GM19438 (cell line): Measurements from ENCODE around the gene WFS1.

Experiments used
- ATAC-seq: cut with Tn5 transposase; IDR thresholded peaks from one replicate; pipeline ENCODE4 v1.9.1; 2021; ENCODE audit warnings: low read depth; ENCODE audit not compliant: unreplicated experiment

Gene WFS1

DNA sequence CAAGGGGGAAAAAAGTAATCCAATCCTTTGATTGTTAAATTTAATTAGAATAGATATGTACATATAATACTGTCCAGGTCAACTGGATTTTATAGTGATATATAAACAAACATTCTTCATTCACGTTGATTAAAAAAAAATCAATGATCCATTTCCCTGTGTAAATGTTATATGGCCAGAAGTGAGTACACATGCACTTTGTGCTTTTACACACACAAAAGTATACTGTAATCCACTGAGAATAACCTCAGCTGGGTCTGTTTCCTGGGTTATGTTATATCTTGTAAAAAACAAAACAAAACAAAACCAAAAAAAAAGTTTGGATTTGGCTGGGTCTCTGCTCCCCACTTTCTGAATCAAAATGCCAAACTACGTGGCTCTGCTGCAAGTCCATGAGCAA, 51.7 kb downstream of the WFS1 start:
- no peak for ATAC-seq

DNA sequence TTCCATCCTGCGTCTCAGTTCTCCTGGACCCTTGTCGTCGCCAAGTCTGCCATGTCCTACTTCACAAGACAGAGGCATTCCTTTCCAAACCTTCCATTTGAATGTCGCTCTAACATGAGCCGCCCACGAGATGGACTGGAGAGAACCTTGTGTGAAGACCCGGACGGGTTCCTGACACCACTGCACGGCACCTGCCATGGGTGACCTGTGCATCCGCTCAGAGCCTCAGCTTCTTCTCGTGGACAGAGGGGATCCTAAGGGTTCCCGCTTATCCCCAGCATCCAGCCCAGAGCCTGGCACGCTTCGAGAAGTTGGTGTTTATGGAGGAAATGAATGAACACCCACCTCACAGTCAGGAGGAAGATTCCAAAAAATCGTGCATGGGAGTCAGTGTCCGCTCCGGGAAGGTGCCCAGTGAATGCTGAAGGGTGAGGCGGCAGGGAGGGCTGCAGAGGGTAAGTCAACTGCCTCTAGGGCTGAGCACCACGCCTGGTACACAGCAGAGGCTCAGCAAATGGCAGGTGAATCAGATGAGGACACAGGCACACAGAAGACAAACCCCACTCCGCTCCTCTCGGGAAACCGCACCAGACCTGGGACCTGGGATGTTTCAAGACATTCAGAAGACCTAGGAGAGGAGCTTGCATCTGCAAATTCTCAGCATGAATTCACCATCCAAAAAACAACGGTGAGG, 52.6 kb downstream of the WFS1 start:
- ATAC-seq = no peak

DNA sequence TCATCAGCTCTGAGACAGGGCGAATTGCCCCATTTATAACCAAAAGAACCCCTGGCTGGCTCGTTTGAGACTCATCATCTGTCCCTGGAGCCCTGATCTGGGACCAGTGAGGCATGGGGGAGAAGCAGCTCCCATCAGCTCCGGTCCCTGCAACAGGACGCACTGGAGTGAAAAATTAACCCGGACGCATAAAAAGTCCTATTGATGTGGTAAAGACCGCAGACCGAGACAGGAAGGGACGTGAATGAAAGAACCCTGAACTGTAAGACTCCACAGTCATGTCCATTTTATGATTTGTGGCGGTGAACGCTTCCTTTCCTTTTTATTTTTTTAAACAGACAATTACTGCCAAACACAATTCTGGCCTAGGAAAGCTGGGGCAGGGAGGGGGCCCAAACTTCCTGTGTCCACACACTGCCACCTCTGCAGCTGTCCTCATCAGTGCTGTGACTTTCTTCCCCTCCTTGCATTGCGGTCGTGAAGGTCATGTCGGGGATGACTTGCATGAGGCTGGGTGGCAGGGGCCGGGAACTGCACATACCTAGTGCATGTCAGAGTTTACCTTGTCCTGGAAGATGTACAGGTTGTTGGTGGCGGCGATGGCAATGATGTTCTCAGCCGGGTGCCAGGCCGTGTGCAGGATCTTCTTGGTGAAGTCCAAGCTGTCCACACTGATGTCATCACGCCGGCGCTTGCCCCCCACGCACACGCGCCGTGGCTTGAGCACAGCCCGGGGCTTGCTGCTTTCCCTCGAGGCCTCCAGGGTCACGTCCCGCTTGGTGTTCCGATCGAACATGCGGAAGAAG, 53.3 kb downstream of the WFS1 start:
- ATAC-seq = peak; percentile 71

DNA sequence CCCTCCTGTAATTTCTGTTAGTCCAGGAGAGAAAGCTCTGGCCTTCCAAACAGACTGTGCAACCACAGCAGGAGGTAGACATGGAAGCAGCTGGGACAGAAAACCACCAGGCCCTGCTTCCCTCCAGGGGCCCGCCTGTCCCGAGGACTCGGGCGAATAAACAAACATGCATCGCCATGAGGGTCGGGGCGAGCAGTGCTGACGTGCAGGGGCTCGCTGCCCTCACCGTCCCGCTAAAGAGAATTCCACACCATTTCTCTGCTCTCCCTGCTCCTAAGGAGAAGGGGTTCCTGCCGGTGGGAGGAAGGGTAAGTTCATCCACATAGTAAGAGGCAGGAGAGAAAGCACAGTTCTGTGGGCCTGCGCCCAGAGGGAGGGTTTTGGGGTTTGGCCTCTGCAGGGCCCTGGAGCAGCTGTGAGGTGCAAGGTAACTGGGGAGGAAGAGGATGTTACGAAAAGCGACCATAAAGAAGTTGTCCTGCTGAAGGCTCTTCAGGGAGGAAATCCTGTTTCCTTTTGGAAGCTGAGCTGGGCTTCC, 54.9 kb downstream of the WFS1 start:
- no peak for ATAC-seq

DNA sequence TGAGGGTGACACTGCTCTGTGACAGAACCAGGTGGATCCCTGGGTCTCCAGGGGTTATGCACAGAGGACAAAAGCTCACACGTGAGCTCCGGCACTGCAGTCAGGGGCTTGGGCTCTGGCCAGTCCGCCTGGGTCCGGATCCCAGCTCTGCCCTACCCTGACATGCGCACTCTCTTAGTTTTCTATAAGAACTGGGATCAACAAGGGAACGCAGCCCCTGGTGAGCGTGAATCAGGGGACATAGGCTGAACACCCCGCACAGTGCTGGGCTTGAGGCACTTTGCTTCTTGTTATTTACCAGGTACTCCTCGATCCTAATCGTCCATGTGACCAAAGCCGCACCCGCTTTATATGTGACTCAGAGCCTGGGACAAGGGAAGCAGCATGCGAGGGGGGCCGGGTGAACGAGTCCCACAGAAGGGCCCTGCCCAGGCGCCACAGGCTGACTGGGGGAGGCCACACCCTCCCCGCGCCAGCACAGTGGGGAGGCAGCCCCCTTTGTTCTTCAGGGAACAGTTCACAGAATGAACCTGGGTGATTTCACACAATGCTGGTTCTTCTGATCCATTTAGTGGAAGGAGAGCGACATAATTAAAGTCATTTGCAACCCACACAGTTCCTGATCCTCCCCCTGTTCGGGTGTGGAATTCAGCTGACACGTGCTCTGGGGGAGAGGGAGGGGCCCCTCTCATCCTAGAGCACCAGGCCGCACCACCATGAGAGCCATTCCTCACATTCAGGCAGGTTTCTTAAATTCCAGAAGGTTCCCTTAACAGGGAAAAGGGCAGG, 55.5 kb downstream of the WFS1 start:
- no peak for ATAC-seq

DNA sequence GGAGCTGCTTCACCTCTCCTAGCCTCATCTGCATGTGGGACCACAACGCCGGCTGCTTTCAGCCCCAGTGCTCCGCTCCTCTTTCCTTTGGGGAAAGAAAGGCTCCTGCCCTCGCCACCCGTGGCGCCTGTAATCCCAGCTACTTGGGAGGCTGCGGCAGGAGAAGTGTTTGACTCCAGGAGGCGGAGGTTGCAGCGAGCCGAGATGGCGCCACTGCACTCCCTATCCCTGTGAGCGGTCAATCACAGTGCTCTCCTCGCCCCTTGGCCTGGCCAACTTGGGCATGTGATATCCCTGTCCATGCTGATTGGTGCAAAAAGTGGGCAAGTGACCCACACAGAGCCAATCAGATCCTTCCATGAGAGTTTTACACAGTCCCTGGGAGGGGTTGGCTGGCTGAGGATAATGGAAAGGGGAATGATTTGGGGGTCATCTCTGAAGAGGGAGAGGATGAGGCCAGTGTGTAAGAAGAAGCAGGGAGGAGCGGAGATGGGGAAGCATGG, 56.2 kb downstream of the WFS1 start:
- no peak for ATAC-seq

DNA sequence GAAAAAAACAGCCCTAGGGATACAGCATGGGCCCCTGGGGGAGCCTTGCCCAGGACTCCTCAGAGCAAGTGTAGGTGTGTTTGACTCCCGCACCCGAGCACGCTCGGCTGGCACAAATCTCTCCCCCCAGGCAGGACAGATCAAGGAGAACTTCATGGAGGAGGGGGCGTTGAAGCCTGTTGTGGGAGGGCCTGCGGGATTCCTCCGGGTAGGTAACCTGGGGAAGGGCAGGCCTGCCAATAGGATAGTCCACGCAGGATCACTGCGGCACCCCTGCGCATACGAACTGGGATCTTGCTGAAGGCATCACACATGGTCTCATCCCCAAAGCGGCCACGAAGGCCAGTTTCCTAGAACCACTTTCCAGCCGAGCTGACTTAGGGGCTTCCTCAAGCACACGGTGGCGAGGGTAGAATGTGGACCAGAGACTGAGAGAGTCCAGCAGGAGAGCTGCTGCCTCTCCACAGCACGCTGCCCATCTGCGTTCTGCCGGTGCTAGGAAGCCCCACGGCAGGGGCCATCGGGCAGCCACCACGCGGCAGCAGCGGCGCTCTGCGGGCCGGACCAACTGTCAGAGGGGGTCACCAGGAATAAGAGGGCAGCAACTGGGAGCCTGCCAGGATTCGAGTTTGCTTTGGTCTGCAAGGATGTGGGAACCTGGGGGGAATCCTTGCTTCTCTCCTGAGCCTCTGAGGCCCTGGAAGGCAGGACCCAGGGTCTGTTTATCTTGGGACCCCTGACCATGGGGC, 56.8 kb downstream of the WFS1 start:
- no peak for ATAC-seq

DNA sequence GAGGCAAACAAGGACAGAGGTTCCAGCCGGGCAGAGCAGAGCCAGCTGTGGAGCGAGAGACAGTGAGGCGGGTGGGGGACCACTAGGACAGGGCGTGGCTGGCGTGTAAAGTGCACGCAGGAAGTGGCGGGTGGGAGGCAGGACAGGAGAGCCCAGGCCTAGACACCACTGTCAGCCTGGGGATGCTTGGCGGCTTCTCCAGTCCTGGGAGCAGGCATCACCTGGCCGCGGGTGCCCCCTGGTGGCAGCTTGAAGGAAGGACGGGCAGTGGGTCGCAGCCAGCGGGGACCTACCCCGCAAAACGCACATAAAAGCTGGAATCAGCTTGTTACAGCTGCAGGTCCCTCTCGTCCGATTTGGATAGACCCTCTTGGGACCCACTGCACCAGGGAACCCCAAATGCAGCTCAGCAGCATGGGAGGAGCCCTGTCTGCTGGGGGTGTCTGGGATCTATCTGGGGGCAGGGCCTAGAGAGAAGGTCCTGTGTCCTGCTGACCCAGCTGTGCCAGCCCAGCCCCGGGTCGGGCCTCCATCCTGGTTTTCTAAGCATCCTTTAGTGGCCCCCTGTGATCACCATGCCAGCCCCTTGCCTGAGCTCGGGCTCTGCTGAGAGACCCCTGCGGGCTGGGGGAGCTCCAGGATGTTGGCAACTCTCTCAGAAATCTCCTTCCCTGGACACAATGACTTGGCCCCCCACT, 57.7 kb downstream of the WFS1 start:
- no peak for ATAC-seq

DNA sequence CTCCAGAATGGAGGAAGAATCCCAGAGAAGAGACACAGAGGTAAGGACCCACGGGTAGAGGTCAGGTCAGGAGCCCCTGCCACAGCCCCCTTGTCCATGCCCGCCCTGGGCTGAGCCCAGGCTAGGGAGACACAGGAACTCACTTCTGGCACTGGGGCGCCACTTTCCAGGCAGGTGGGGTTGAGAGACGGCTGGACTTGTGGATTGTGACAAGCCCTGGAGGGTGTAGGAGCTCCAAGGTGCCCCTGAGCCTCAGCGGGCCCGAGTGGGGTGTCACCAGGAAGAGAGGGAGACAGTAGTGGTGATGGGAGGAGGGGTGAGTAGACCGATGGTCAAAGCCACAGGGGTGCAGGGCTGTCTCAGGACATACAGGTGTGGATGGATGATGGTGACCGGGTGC, 58.9 kb downstream of the WFS1 start:
- ATAC-seq = no peak

DNA sequence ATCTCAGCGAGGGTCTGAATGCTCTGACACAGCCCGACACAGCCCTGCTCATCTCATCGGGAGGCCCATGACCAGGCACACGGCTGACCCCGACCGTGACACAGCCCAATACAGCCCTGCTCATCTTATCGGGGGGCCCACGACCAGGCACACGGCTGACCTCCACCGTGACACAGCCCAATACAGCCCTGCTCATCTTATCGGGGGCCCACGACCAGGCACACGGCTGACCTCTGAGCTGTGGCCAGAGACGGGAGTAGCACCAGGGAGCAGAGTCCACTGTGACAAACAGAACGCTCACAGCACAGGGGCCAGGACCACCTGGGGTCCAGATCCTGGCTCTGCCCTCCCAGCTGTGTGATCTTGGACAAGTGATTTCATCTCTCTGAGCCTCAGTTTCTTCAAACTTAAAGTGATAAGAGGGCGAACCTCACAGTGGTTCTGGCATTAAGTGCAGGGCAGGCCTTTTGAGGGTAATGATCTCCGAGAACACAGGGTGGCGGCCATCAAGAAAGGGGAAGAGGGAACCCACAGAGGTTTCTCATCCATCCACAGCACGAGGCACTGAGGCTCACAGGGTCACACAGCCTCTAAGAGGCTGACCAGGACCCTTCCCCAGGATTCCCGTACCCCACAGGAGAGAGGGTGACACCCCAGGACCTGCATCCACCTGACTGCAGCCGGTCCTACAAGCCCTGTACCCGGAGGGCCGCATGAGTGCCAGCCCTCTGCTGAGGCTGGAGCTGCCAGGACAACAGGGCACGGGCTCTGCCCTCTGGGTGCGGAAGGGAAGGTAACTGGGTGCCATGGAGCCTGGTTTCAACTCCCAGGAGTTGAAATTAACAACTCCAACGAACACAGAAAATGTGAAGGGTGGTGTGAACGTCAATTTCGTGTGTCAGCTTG, 60.1 kb downstream of the WFS1 start:
- ATAC-seq = no peak

DNA sequence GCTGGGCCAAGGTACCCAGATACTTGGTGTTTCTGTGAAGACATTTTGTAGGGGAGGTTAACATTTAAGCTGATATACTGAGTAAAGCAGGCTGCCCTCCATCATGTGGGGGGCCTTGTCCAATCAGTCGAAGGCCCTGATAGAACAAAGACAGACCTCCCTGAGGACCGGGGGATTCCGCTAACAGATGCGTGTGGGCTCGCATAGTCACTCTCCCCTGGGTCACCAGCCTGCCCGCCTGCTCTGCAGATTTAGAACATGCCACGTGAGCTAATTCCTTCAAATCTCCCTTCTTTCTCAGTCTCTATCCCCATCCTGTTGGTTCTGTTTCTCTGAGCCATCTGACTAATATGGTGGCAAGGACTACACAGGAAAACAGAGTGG, 60.7 kb downstream of the WFS1 start:
- ATAC-seq = no peak

DNA sequence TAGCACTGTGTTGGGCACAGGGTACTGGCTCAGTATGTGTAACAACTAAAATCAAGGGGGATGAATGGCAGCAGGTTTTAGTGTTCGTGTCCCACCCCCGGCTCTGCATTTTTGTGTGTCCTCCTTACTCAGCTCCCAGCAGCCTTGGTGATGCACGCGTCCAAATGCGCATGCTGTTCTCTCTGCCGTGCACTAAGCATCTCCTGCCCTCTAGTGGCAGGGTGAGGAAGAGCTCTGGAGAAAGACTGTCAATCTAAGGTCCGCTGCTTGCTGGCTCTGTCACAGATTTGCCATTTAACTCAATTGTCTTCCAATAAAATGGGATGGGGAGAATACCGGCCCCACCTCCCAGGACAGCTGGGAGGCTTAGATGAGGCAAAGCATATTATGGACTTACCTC, 61.4 kb downstream of the WFS1 start:
- ATAC-seq = no peak

DNA sequence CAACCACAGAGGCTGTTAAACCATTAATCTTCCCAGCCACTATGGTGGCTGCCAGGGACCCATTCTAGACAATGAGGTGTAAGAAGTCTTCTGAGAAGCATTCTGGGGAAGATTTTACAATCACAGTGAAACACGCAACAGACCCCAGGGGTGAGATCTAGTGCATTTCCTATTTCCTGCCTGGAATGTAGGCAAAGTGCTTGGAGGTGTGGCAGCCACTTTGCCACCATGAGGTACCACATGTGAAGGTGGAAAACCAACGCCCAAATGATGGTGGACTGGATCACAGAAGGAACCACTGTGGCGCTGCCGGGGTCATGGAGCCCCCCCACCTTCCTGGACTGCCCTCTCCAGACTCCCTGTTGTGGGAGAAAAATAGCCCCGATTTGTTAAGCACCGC, 61.8 kb downstream of the WFS1 start:
- no peak for ATAC-seq

DNA sequence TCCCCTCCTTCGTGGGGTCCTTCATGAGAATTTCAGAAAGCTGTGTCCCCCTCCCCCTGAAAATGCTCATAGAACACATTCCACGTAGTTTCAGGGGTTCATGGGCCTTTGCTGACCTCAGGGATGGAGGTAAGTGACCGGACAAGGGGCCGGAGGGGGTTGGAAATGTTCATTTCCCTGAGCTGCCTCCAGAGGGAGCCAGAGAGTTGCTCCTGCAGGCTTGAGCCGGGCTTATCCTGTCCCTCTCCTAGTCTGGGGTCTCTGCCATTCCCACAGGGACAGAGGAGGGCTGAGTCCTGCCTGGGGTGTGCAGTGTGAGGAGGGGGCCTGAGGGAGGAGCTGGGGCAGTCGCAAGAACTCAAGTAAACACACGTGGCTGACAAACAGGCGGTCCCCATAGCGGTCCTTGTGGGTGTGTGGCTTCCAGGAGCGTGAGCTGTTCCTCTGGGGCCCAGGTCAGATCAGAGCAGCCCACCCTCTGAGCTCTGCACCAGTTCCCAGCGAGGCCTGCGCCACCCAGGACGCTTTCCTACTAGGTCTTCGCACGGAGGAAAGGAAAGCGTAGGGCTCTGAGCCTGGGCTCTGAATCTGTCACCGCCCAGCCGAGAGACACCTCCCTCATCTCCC, 62.5 kb downstream of the WFS1 start:
- ATAC-seq = no peak

DNA sequence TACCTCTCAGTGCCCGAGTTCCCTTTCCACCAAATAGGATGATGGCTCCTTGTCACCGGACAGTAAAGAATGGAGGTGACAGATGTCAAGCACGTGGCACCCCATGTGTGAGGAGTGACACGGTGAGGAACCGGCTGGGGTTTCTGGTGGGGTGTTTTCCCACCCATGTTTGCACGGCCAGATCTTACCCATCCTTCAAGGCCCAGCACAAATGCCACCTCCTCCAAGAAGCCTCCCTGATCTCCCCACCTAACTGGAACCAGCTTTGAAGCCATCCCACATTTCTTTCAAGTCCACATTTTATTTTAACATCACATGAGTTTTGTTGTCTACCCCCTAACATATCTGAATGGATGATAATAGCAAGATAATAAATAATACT, 63.0 kb downstream of the WFS1 start:
- ATAC-seq = no peak

DNA sequence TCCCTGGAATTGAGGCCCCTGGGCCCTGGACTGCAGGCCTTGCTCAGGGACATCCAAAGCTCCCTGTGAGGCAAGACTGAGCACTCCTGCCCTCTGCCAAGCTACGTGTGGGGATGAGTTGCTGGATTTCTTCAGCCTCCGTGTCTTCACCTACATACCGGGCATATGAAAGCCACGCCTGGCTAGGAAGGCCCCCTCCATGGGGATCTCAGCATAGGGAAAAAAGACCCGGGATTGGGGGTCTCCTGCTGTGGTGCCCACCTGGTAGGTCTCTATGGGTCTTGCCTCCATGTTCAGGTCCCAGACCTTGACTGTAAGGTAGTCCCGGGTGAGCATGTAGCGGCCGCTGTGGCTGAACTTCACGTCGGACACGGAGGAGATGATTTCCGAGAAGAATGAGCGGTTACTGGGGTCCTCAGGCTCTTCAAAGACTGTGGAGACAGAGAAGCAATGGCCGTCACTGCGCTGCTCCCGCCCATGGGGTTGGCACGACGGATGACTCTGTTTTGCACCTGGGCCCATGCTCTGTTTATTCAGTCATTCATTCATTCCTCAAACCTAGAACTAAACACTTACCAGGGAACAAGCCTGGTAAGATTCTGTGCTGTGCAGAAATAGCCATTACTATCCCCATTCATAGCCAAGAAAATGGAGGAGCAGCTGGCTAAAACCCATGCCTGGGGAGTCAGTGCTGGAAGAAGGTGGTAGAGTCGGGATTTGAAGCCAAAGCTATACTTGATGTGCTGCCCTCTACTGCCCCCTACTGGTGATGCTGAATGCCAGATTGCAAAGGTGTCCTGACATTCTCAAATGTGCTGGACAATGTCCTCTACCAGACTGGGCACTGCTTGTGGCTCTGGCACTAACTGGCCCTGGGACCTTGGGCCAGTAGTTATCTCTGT, 63.9 kb downstream of the WFS1 start:
- no peak for ATAC-seq

DNA sequence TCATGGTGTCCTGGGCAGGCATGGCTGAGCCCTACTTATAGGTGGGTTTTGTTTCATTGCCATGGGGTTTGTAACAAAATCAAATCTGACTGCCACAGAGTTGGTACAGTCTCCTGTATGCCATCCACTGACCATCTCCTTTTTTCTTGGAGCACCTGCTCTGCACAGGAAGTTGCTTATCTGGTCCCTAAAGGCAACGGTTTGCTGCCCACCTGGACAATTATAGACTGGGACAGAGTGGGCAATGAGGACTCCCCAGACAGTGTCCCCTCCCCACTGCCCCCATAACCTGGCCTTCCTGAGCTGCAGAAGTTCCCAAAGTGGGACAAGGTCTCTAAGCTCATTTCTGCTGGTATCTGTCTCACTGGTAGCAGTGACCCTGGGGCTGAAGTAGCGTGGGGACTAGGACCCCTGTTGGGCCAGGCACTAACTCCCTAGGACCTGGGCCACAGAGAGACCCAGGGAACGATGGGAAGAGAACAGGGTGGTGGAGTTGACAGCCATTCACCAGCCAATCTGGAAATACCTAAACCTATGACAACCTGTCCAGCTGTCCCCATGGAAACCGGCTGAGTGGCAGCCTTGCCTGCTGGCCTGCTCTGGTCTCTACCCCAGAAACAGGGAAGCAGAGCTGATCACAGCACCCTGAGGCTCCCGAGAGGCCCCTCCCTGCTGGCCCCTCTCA, 64.7 kb downstream of the WFS1 start:
- ATAC-seq = no peak
